Measurements from ENCODE around the gene EPHB2. TPM values are rescaled to one million over a fixed set of nuclear protein-coding genes. Genes with fewer than 3 reads are reported as not detected.

EPHB2 gene
- polyA plus RNA-seq, 2 of the 4 experiments (the other 2 are of a cell fraction), result 13.0 to 35.3 TPM

- Histone ChIP-seq H3K4me3 (no peak overlapping the region), H3K9me3 (no peaks in the 10 kb centered on the region), H3K4me1 (0 out of 3 replicates have a peak, but pooled peaks cover 3% of the 10 kb centered on the region), H3K27ac (no peak overlapping the region), H3K4me2 (no peak overlapping the region)
- no peak for ATAC-seq
- ChIA-PET CTCF (no interaction called here), POLR2A (no interaction called here)
- 76% methylated on average over 9 of the region's 9 CpGs for WGBS (ENCODE audit: missing lambda C conversion rate)
- no peak for FAIRE-seq
- TF ChIP-seq KDM1A (IDR thresholded peaks at IDR 0.05; ENCODE audit: low read depth) (no peak), RARB (CRISPR knock-in tag; IDR thresholded peaks at IDR 0.05) (no peak), SMC3 (IDR thresholded peaks at IDR 0.05) (no peak), JUNB (IDR thresholded peaks at IDR 0.05) (no peak), CHD4 (IDR thresholded peaks at IDR 0.05; ENCODE audit: borderline replicate concordance) (no peak), FOSL2 (IDR thresholded peaks at IDR 0.05) (no peak), FOSL2 (CRISPR knock-in tag; IDR thresholded peaks at IDR 0.05) (no peak), PHF8 (IDR thresholded peaks at IDR 0.05; ENCODE audit: borderline replicate concordance, low read depth) (no peak), ZNF302 (CRISPR knock-in tag; IDR thresholded peaks at IDR 0.05) (no peak), ESRRA (IDR thresholded peaks at IDR 0.05; ENCODE audit: borderline replicate concordance, low read length) (no peak), EP300 (IDR thresholded peaks at IDR 0.05) (no peak), ZSCAN20 (CRISPR knock-in tag; IDR thresholded peaks at IDR 0.05) (no peak), REST (IDR thresholded peaks at IDR 0.05) (no peak)
- no peak for DNase-seq (ENCODE audit: low read depth in 1 of 2, low spot score in 1 of 2)
Measured at GRCh38 chr1:22778862-22779520, 68.4 kb downstream of the EPHB2 start.

GRCh38 chr1:22780696-22781095 is 70.1 kb downstream of the EPHB2 start:
- Histone ChIP-seq H3K4me2 (no peak overlapping the region), H3K4me3 (no peak overlapping the region), H3K27ac (no peak overlapping the region), H3K4me1 (0 out of 3 replicates have a peak, but pooled peaks cover 3% of the 10 kb centered on the region), H3K9me3 (no peaks in the 10 kb centered on the region)
- ChIA-PET CTCF (no interaction called here), POLR2A (interaction anchor here (0.6 kb wide), 1 partner anchor 1594 kb away, joined by 6 read pairs; no protein-coding TSS in a partner anchor)
- 77% methylated on average over 14 of the region's 14 CpGs for WGBS (ENCODE audit: missing lambda C conversion rate)
- DNase-seq (ENCODE audit: low read depth in 1 of 2, low spot score in 1 of 2) (peak; percentile 57 to 74), ATAC-seq (peak; percentile 57 to 93; a peak in 4 of 6 replicates), FAIRE-seq (no peak)
- no peak for TF ChIP-seq SMC3 (IDR thresholded peaks at IDR 0.05)
- TF ChIP-seq HDAC2 (IDR thresholded peaks at IDR 0.05), result no peak
- no peak for TF ChIP-seq ZNF302 (CRISPR knock-in tag; IDR thresholded peaks at IDR 0.05)
- no peak for TF ChIP-seq REST (IDR thresholded peaks at IDR 0.05)
- TF ChIP-seq CTCF (IDR thresholded peaks at IDR 0.05), result no peak
- no peak for TF ChIP-seq EHF (CRISPR knock-in tag; IDR thresholded peaks at IDR 0.05)
- no peak for TF ChIP-seq ZFP36 (IDR thresholded peaks at IDR 0.05; ENCODE audit: borderline replicate concordance, partially characterized antibody)
- no peak for TF ChIP-seq RNF2 (IDR thresholded peaks at IDR 0.05; ENCODE audit: borderline replicate concordance, low read depth)
- TF ChIP-seq NR3C1 (IDR thresholded peaks at IDR 0.05), result no peak
- TF ChIP-seq MAX (IDR thresholded peaks at IDR 0.05), result no peak
- no peak for TF ChIP-seq KDM5A (IDR thresholded peaks at IDR 0.05)
- no peak for TF ChIP-seq CHD4 (IDR thresholded peaks at IDR 0.05; ENCODE audit: borderline replicate concordance)
